Measurements from ENCODE around the gene ENO4. TPM values are rescaled to one million over a fixed set of nuclear protein-coding genes. Genes with fewer than 3 reads are reported as not detected.
A peak's percentile ranks its signal among the peaks of the same experiment; 100 is the strongest.

Gene ENO4
- total RNA-seq (2011; cell fraction: chromatin; rRNA removed; ENCODE audit: low replicate concordance), result not detected in 2 replicates
- total RNA-seq (2011; cell fraction: nucleolus; rRNA removed), result not detected in 2 replicates
- not detected in 2 replicates for total RNA-seq (2011; cell fraction: nucleoplasm; rRNA removed)
- total RNA-seq (2014; rRNA removed) (not detected in 2 replicates), total RNA-seq (2014; rRNA removed; fragmentation: Illumina TruSeq; extraction: Trizol) (not detected in 2 replicates), total RNA-seq (2015; rRNA removed; fragmentation: Illumina TruSeq; extraction: Trizol) (not detected in 2 replicates), total RNA-seq (2021) (not detected in 2 replicates), polyA plus RNA-seq (2011; rRNA removed) (not detected in 2 replicates), polyA plus RNA-seq (2014; fragmentation: Illumina TruSeq; extraction: Trizol) (not detected in 2 replicates), polyA plus RNA-seq (2014; fragmentation: Nextera tagmentation; extraction: Ambion mirVana) (under 1 TPM in 1 of 2 experiments, not detected in 1; 0.07 TPM), polyA plus RNA-seq (2014; rRNA removed) (not detected in 2 replicates), polyA minus RNA-seq (2011; rRNA and poly(A)+ RNA removed) (not detected in 2 replicates), Bru-seq, nascent RNA (percentile 2 among the genes with signal in this experiment), BruChase-seq, experiment 1, labeled RNA remaining after a 2-hour chase (not detected), BruChase-seq, experiment 2, labeled RNA remaining after a 6-hour chase (not detected)
- polyA plus RNA-seq (2011; cell fraction: cytosol; rRNA removed), result not detected in 2 replicates
- polyA plus RNA-seq (2011; cell fraction: nucleus; rRNA removed), result not detected in 2 replicates
- polyA plus RNA-seq (2012), result 0.17 and 0.22 TPM in 2 replicates
- polyA minus RNA-seq (2011; cell fraction: cytosol; rRNA and poly(A)+ RNA removed), result not detected in 2 replicates
- not detected in 2 replicates for polyA minus RNA-seq (2011; cell fraction: nucleus; rRNA and poly(A)+ RNA removed)
- long read RNA-seq, experiment 1, partial matches to known transcripts, result 0 of 1 reads
- long read RNA-seq, experiment 1, other reads (novel, unspliced or antisense), result 1 of 1 reads
- long read RNA-seq, experiment 2, result 0 reads
- long read RNA-seq, experiment 3, result 0 reads

GRCh38 chr10:116849248-116850057, at the start of gene ENO4:
TSS of gene ENO4 (plus strand) at chr10:116849499. CDS start at chr10:116849567, 68 bp downstream.
- no peaks in the 10 kb centered on the region; the same call in 1 of the 2 replicates for H4K20me1 ChIP-seq (replicated peaks; ENCODE audit: control insufficient read depth, insufficient read depth, low read length)
- WGBS (ENCODE audit: insufficient coverage, low coverage, missing lambda C conversion rate), result 3% methylated on average over 15 of the region's 55 CpGs
- no peaks in the 10 kb centered on the region for H3K79me2 ChIP-seq (ENCODE audit: control insufficient read depth, insufficient read depth, low read length)
- no peak within 1 kb of the TSS for H2AFZ ChIP-seq (ENCODE audit: low read depth, low read length)
- in situ Hi-C loops (cut with MboI), result no loop called here
- ChIA-PET CTCF (ENCODE audit: low intra/inter-chr PET ratio) (no interaction called here), POLR2A (interaction anchor here (0.6 kb wide), 1 partner anchor 13 kb away, joined by 3 read pairs; no protein-coding TSS in a partner anchor)
- intact Hi-C loops (cut with micrococcal nuclease), result no loop called here
- no peaks in the 10 kb centered on the region for H3K9me3 ChIP-seq (replicated peaks; ENCODE audit: control insufficient read depth, insufficient read depth, low read depth, low read length)
- FAIRE-seq (no peak), DNase-seq (ENCODE audit: extremely low read depth in 1 of 4, low spot score in 3 of 4) (no peak), ATAC-seq (no peak)
- H3K4me1 ChIP-seq (replicated peaks in 1 of 2; ENCODE audit: control insufficient read depth in 2 of 2, insufficient read depth in 2 of 2, low read length in 2 of 2), result peaks cover 0 to 3% of the 10 kb centered on the region in 2 experiments; a peak in 2 of 5 replicates
- no peak within 1 kb of the TSS for H3K4me2 ChIP-seq (ENCODE audit: insufficient read depth, low read length)
- no peak within 1 kb of the TSS for H3K4me3 ChIP-seq
- no peak within 1 kb of the TSS for H3K27ac ChIP-seq (ENCODE audit: extremely low read depth, low read depth, low read length)
- no peaks in the 10 kb centered on the region for H3K36me3 ChIP-seq (ENCODE audit: control insufficient read depth, insufficient read depth, low read length)
- H3K27me3 ChIP-seq (ENCODE audit: control insufficient read depth in 2 of 2, insufficient read depth in 2 of 2, low read length in 2 of 2), result peaks cover 7 to 42% of the 10 kb centered on the region in 2 experiments
- H3K9me1 ChIP-seq (ENCODE audit: control insufficient read depth, insufficient read depth, low read length), result no peaks in the 10 kb centered on the region
- no TSS peak for BruUV-seq (replicated peaks)
- no peak within 1 kb of the TSS for H3K9ac ChIP-seq (ENCODE audit: insufficient read depth in 1 of 2, low read depth in 2 of 2, low read length in 2 of 2)
- TF ChIP-seq CHD2 (IDR thresholded peaks at IDR 0.05; ENCODE audit: low read depth, low read length) (peak; percentile 70), FOS (IDR thresholded peaks at IDR 0.05; ENCODE audit: extremely low read depth, insufficient read length) (no peak), RFX1 (IDR thresholded peaks at IDR 0.05) (peak; percentile 69), POLR2A (conservative IDR thresholded peaks at IDR 0.05) (no peak), USF2 (CRISPR knock-in tag; IDR thresholded peaks at IDR 0.05) (no peak), KLF1 (tag; IDR thresholded peaks at IDR 0.05) (no peak), GTF3C2 (IDR thresholded peaks at IDR 0.05; ENCODE audit: borderline replicate concordance, extremely low read depth, insufficient read length) (no peak), HEY1 (CRISPR knock-in tag; IDR thresholded peaks at IDR 0.05; ENCODE audit: borderline replicate concordance) (no peak), MTA3 (IDR thresholded peaks at IDR 0.05; ENCODE audit: borderline replicate concordance) (no peak), TEAD2 (tag; IDR thresholded peaks at IDR 0.05) (no peak), UBTF (IDR thresholded peaks at IDR 0.05; ENCODE audit: borderline replicate concordance in 1 of 2, low read depth in 2 of 2, low read length in 2 of 2) (no peak), PYGO2 (tag; IDR thresholded peaks at IDR 0.05) (no peak)
